EH (cell line): ENCODE measurements around the gene RXFP4.

Experiments used
- DNase-seq: peaks from one replicate; pipeline ENCODE4 v3.0.0-alpha.2; 2015; ENCODE audit warnings: low read depth

Gene RXFP4

GRCh38 chr1:155961937-155962336, 20.5 kb downstream of the RXFP4 start:
- peak; percentile 97 for DNase-seq

GRCh38 chr1:155962599-155963211, 21.3 kb downstream of the RXFP4 start:
- DNase-seq: peak; percentile 59

GRCh38 chr1:155964193-155964592, 22.8 kb downstream of the RXFP4 start:
- no peak for DNase-seq

GRCh38 chr1:155966135-155966534, 24.7 kb downstream of the RXFP4 start:
- DNase-seq: no peak

- DNase-seq: no peak
These were observed 25.3 kb downstream of the RXFP4 start for GRCh38 chr1:155966750-155967149.

- DNase-seq: no peak
These were observed 26.1 kb downstream of the RXFP4 start for GRCh38 chr1:155967341-155968050.

- DNase-seq: no peak
These were observed 26.6 kb downstream of the RXFP4 start for GRCh38 chr1:155968051-155968400.

GRCh38 chr1:155968670-155969069, 27.2 kb downstream of the RXFP4 start:
- peak; percentile 54 for DNase-seq

GRCh38 chr1:155969377-155969791, 27.9 kb downstream of the RXFP4 start:
- no peak for DNase-seq

GRCh38 chr1:155970531-155971167, 29.2 kb downstream of the RXFP4 start:
- DNase-seq: peak; percentile 90

- no peak for DNase-seq
These were observed 30.7 kb downstream of the RXFP4 start for GRCh38 chr1:155971910-155972809.

GRCh38 chr1:155973723-155974122, 32.3 kb downstream of the RXFP4 start:
- DNase-seq: no peak

- DNase-seq: peak; percentile 21
These were observed 33.0 kb downstream of the RXFP4 start for GRCh38 chr1:155974208-155975115.

- no peak for DNase-seq
These were observed 34.1 kb downstream of the RXFP4 start for GRCh38 chr1:155975375-155976061.

GRCh38 chr1:155976062-155976912, 34.8 kb downstream of the RXFP4 start:
- DNase-seq: peak; percentile 90

- no peak for DNase-seq
These were observed 35.7 kb downstream of the RXFP4 start for GRCh38 chr1:155976913-155977689.

- peak; percentile 48 for DNase-seq
These were observed 36.4 kb downstream of the RXFP4 start for GRCh38 chr1:155977690-155978324.

- peak; percentile 85 for DNase-seq
These were observed 37.0 kb downstream of the RXFP4 start, which contains the start of gene ARHGEF2 for GRCh38 chr1:155978325-155978972. Gene ARHGEF2 (minus strand): TSS chr1:155978547. CDS start chr1:155978427, 120 bp downstream.
